MCF 10A (cell line): Measurements from ENCODE around the gene AVEN. TPM values are rescaled to one million over a fixed set of nuclear protein-coding genes. Genes with fewer than 3 reads are reported as not detected.

Source experiments
- BruUV-seq: library from RNA; stranded (reverse); fragments of 400-500 nt; replicated peaks from 2 replicates; lab custom pipeline; 2021; lab: Mats Ljungman, UMichigan
- CTCF ChIA-PET: fragments of 300-600 bp; sonication (Branson Sonifier 250); formaldehyde crosslinking; extraction: SDS; loops from one replicate; lab custom pipeline; 2021; ENCODE audit warnings: antibody characterized with exemption, inconsistent platforms; lab: Yijun Ruan, JAX
- POLR2A ChIA-PET: fragments of 300-600, 350-650 bp; sonication (Branson Sonifier 250); formaldehyde crosslinking; extraction: SDS; loops from one replicate; lab custom pipeline; 2020; ENCODE audit warnings: antibody characterized with exemption, inconsistent platforms; lab: Yijun Ruan, JAX
- DNase-seq: peaks from one replicate; pipeline ENCODE4 v3.0.0-alpha.2; 2018; ENCODE audit not compliant: unreplicated experiment
- H3K27ac Mint-ChIP-seq: one replicate; pipeline ENCODE4 v1.8.0; 2022; ENCODE audit warnings: mild to moderate bottlenecking, low read depth, mixed read lengths; ENCODE audit not compliant: unreplicated experiment
- H3K27me3 Mint-ChIP-seq: one replicate; pipeline ENCODE4 v1.8.0; 2022; ENCODE audit warnings: mixed read lengths; ENCODE audit not compliant: insufficient read depth, unreplicated experiment
- H3K36me3 Mint-ChIP-seq: one replicate; pipeline ENCODE4 v1.8.0; 2022; ENCODE audit warnings: mild to moderate bottlenecking, moderate library complexity, mixed read lengths; ENCODE audit not compliant: insufficient read depth, unreplicated experiment
- H3K4me1 Mint-ChIP-seq: one replicate; pipeline ENCODE4 v1.8.0; 2022; ENCODE audit warnings: mixed read lengths; ENCODE audit not compliant: insufficient read depth, unreplicated experiment
- H3K4me3 Mint-ChIP-seq: one replicate; pipeline ENCODE4 v1.8.0; 2022; ENCODE audit warnings: mild to moderate bottlenecking, moderate library complexity, mixed read lengths; ENCODE audit not compliant: unreplicated experiment
- H3K9me3 Mint-ChIP-seq: one replicate; pipeline ENCODE4 v1.8.0; 2022; ENCODE audit warnings: mixed read lengths; ENCODE audit not compliant: unreplicated experiment
- intact Hi-C: fragments of 100-400 bp; cut with micrococcal nuclease; formaldehyde crosslinking; loops from 2 replicates; pipeline ENCODE4 v1.14.1; 2022
- total RNA-seq: library from RNA; stranded (reverse); gene quantifications from 2 replicates; pipeline ENCODE4 v1.2.3, GENCODE V29; 2022
- TF ChIP-seq, protein P1 (sequence below): fragments of 200-600 bp; IDR thresholded peaks from one replicate; pipeline ENCODE4 v1.8.0; 2022; ENCODE audit warnings: antibody characterized with exemption, mild to moderate bottlenecking; ENCODE audit not compliant: unreplicated experiment

Gene AVEN
- total RNA-seq, 1 experiment from 2014 or later = 42.4 TPM

DNA sequence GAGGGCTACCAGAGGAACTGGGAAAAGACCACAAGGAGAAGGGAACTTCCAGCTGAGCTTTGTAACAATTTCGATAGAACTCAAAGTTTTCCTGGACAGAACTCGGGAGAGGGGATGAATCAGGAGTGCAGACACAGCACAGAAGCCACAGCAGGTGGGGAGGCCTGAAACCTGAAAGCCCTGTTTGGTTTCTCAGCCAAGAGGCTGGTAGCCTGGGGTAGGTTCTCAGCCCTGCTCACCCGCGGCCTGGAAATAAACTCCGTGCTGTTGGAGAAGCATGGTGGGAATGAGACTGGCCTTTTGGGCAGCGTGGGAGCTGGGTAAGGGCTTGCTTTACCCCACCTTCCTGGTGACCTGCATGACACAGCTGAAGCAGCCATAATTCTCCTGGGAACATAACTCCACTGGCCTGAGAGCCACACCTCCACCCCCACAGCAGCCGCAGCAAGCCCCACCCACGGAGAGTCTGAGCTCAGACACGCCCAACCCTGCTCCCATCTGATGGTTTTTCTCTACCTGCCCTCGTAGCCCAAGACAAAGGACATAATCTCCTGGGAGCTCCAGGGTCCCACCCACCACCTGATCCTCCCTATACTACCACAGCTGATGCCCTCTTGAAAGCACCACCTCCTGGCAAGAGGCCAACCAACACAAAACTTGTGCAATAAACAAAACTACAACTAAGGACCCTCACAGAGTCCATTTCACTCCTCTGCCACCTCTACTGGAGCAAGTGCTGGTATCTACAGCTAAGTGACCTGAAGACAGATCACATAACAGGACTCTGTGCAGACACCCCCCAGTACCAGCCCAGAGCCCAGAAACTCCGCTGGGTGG, 123.2 kb downstream of the AVEN start:
- Mint-ChIP-seq H3K4me1 (peaks cover 22% of the 10 kb centered on the region), H3K4me3 (peak overlapping the region; percentile 16), H3K27me3 (no peaks in the 10 kb centered on the region), H3K36me3 (no peaks in the 10 kb centered on the region), H3K9me3 (no peaks in the 10 kb centered on the region), H3K27ac (peak overlapping the region; percentile 37)
- BruUV-seq = no TSS peak
- peak; percentile 61 for DNase-seq
- ChIA-PET CTCF (no interaction called here), POLR2A (no interaction called here)
- intact Hi-C loops = no loop called here
- TF ChIP-seq, protein P1, sequence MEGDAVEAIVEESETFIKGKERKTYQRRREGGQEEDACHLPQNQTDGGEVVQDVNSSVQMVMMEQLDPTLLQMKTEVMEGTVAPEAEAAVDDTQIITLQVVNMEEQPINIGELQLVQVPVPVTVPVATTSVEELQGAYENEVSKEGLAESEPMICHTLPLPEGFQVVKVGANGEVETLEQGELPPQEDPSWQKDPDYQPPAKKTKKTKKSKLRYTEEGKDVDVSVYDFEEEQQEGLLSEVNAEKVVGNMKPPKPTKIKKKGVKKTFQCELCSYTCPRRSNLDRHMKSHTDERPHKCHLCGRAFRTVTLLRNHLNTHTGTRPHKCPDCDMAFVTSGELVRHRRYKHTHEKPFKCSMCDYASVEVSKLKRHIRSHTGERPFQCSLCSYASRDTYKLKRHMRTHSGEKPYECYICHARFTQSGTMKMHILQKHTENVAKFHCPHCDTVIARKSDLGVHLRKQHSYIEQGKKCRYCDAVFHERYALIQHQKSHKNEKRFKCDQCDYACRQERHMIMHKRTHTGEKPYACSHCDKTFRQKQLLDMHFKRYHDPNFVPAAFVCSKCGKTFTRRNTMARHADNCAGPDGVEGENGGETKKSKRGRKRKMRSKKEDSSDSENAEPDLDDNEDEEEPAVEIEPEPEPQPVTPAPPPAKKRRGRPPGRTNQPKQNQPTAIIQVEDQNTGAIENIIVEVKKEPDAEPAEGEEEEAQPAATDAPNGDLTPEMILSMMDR = no peak

DNA sequence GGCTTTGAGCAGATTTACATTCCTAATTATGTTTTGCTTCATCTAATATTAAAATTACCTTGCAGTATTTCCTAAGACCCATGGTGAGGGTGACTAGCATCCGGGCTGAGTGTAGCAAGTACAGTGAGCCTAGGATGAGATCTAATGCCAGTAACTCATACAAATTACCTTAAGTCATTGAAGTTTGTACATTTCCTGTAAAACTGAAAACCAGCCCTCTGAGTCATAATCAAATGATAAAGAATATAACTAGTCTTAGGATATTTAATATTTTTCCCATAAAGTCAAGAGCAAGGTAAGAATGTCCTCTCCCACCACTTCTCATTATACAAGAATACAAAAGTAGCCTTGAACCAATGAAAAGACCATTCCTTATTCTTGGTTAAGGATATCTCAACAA, 125.5 kb downstream of the AVEN start:
- H3K27ac Mint-ChIP-seq = no peak overlapping the region
- peaks cover 34% of the 10 kb centered on the region for H3K4me1 Mint-ChIP-seq
- no peaks in the 10 kb centered on the region for H3K27me3 Mint-ChIP-seq

DNA sequence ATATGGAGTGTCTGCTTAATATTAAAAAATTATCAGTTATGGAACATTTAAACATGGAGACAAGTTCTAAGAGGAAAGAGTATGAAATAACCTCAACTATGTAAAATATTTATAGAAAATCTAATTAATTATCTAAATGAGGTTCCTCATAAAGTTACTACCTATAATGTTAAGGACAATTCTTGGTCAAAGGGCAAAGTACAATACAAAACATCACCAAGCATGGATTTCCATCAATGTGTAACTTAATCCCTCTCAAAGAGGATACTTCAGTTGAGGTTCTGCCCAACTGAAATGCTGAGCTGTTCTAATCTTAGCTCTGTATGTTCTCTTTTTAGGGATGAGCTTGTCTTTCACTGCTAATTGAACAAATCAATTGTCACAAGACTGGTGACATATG, 126.7 kb downstream of the AVEN start:
- Mint-ChIP-seq H3K36me3 (no peaks in the 10 kb centered on the region), H3K4me1 (peaks cover 42% of the 10 kb centered on the region), H3K4me3 (no peak overlapping the region), H3K27ac (no peak overlapping the region), H3K27me3 (no peaks in the 10 kb centered on the region), H3K9me3 (no peaks in the 10 kb centered on the region)
- BruUV-seq = no TSS peak
- TF ChIP-seq, protein P1 = no peak
- ChIA-PET POLR2A (interaction anchor here (0.8 kb wide), 1 partner anchor 24 kb away, joined by 3 read pairs; no protein-coding TSS in a partner anchor), CTCF (no interaction called here)
- intact Hi-C loops = no loop called here
- no peak for DNase-seq

More for the DNA sequence above, 125.5 kb downstream of the AVEN start:
- TF ChIP-seq, protein P1 = no peak
- Mint-ChIP-seq H3K4me3 (no peak overlapping the region), H3K36me3 (no peaks in the 10 kb centered on the region), H3K9me3 (no peaks in the 10 kb centered on the region)
- BruUV-seq = no TSS peak
- peak; percentile 18 for DNase-seq
- intact Hi-C loops = no loop called here
- CTCF ChIA-PET = interaction anchor here (0.6 kb wide), 1 partner anchor 356 kb away, joined by 3 read pairs; no protein-coding TSS in a partner anchor
- POLR2A ChIA-PET = interaction anchor here (0.8 kb wide), 1 partner anchor 25 kb away, joined by 3 read pairs; no protein-coding TSS in a partner anchor

DNA sequence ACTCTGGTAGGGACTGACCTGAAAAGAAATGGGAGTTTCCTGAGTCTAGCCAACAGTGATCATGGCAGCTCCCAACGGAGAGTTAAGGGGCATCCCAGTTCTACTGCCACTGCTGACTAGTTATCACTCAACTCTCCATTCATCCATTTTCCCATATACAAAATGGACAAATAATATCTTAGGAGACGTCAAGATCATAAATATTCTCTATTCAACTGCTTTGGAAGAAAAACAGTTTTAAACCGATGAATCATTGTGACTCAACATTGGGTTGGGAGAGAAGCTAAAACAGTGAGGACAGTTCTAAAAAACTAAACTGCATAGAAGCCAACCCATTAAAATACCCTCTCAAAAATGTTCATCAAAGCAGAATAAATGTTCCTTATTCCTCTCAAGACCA, 128.3 kb downstream of the AVEN start:
- DNase-seq = peak; percentile 43
- H3K4me1 Mint-ChIP-seq = peaks cover 38% of the 10 kb centered on the region
- H3K36me3 Mint-ChIP-seq = no peaks in the 10 kb centered on the region

More for the DNA sequence above, 128.3 kb downstream of the AVEN start:
- BruUV-seq = no TSS peak
- H3K27ac Mint-ChIP-seq = no peak overlapping the region
- H3K9me3 Mint-ChIP-seq = no peaks in the 10 kb centered on the region
- intact Hi-C loops = no loop called here
- no peaks in the 10 kb centered on the region for H3K27me3 Mint-ChIP-seq
- CTCF ChIA-PET = interaction anchor here (0.7 to 2.0 kb wide), 2 partner anchors 12 to 14 kb away, joined by 3 to 8 read pairs; no protein-coding TSS in a partner anchor
- H3K4me3 Mint-ChIP-seq = no peak overlapping the region
- POLR2A ChIA-PET = interaction anchor here (0.7 to 1.2 kb wide), 2 partner anchors 20 to 55 kb away, joined by 3 read pairs; no protein-coding TSS in a partner anchor
- TF ChIP-seq, protein P1 = no peak
